Muscle of leg (tissue), 11 donors: ENCODE data around the gene FLRT1. TPM values are rescaled to one million over a fixed set of nuclear protein-coding genes. Genes with fewer than 3 reads are reported as not detected.

ENCODE experiments used
- DNase-seq: peaks from one replicate; pipeline ENCODE4 v3.0.0; 2013
- H3K27ac ChIP-seq: one replicate; pipeline ENCODE4 v1.5.1; 2013; ENCODE audit warnings: mild to moderate bottlenecking, low read length, control low read depth
- H3K27me3 ChIP-seq: one replicate; pipeline ENCODE4 v1.6.1; 2013; ENCODE audit warnings: low read length; ENCODE audit not compliant: control insufficient read depth, insufficient read depth
- H3K36me3 ChIP-seq: one replicate; pipeline ENCODE4 v1.6.1; 2013; ENCODE audit warnings: low read length; ENCODE audit not compliant: control insufficient read depth, insufficient read depth
- H3K4me1 ChIP-seq: one replicate; pipeline ENCODE4 v1.6.1; 2013; ENCODE audit warnings: low read length; ENCODE audit not compliant: control insufficient read depth, insufficient read depth
- H3K4me3 ChIP-seq: one replicate; pipeline ENCODE4 v1.5.1; 2013; ENCODE audit warnings: low read length, control low read depth
- H3K9me3 ChIP-seq: replicated peaks from 2 replicates; pipeline ENCODE4 v1.6.1; 2013; ENCODE audit warnings: low read depth, low read length; ENCODE audit not compliant: control insufficient read depth
- WGBS: methylation state at CpG from one replicate; pipeline ENCODE4 v1.1.5; 2013; ENCODE audit warnings: missing lambda C conversion rate; ENCODE audit not compliant: insufficient coverage; 5-methylcytosine and 5-hydroxymethylcytosine counted together
- polyA plus RNA-seq, 8 donors: library from polyadenylated mRNA; unstranded; fragments of 120-200 nt; gene quantifications; one replicate each; pipeline versions ENCODE4 v1.2.1 to v1.2.3, GENCODE V29; 2013; ENCODE audit warnings: inconsistent platforms in 1 of 8, low replicate concordance in 1 of 8; ENCODE audit not compliant: insufficient read length in 8 of 8, insufficient read depth in 1 of 8
- total RNA-seq: library from RNA; stranded (reverse); fragments of 120-200 nt; gene quantifications from one replicate; pipeline ENCODE4 v1.2.4, GENCODE V29; 2013

Gene FLRT1
- total and polyA plus RNA-seq, 9 donors = 1.2 to 6.2 (median 3.0) TPM

- H3K27ac ChIP-seq = no peak overlapping the region
- H3K9me3 ChIP-seq = no peaks in the 10 kb centered on the region
- peaks cover 16% of the 10 kb centered on the region for H3K27me3 ChIP-seq
- H3K4me3 ChIP-seq = no peak overlapping the region
- H3K36me3 ChIP-seq = no peaks in the 10 kb centered on the region
- H3K4me1 ChIP-seq = peaks cover 57% of the 10 kb centered on the region
- WGBS = 52% methylated on average over 6 of the region's 12 CpGs
- no peak for DNase-seq
Observed at GRCh38 chr11:64006398-64006797, 29.3 kb upstream of the FLRT1 start.

- no peaks in the 10 kb centered on the region for H3K9me3 ChIP-seq
- WGBS = 2% methylated on average over 24 of the region's 27 CpGs
- peaks cover 49% of the 10 kb centered on the region for H3K4me1 ChIP-seq
- DNase-seq = peak; percentile 71
- peaks cover 16% of the 10 kb centered on the region for H3K27me3 ChIP-seq
- peak overlapping the region; percentile 85 for H3K27ac ChIP-seq
- H3K36me3 ChIP-seq = no peaks in the 10 kb centered on the region
- peak overlapping the region; percentile 47 for H3K4me3 ChIP-seq
Observed at GRCh38 chr11:64007160-64007628, 28.5 kb upstream of the FLRT1 start.

GRCh38 chr11:64007629-64008282 is 28.0 kb upstream of the FLRT1 start:
- 3% methylated on average over 40 of the region's 40 CpGs for WGBS
- peaks cover 43% of the 10 kb centered on the region for H3K4me1 ChIP-seq
- peaks cover 16% of the 10 kb centered on the region for H3K27me3 ChIP-seq
- peak; percentile 86 for DNase-seq
- H3K4me3 ChIP-seq = peak overlapping the region; percentile 47
- no peaks in the 10 kb centered on the region for H3K36me3 ChIP-seq
- H3K9me3 ChIP-seq = no peaks in the 10 kb centered on the region
- H3K27ac ChIP-seq = peak overlapping the region; percentile 85

GRCh38 chr11:64008283-64008913 is 27.3 kb upstream of the FLRT1 start:
- Histone ChIP-seq H3K27me3 (peaks cover 15% of the 10 kb centered on the region), H3K9me3 (no peaks in the 10 kb centered on the region), H3K27ac (peak overlapping the region; percentile 85), H3K4me3 (peak overlapping the region; percentile 47), H3K4me1 (peaks cover 40% of the 10 kb centered on the region), H3K36me3 (no peaks in the 10 kb centered on the region)
- 77% methylated on average over 11 of the region's 26 CpGs for WGBS
- no peak for DNase-seq

GRCh38 chr11:64008914-64009633 is 26.7 kb upstream of the FLRT1 start:
- no peak overlapping the region for H3K4me3 ChIP-seq
- WGBS = 83% methylated on average over 9 of the region's 18 CpGs
- no peak overlapping the region for H3K27ac ChIP-seq
- peaks cover 35% of the 10 kb centered on the region for H3K4me1 ChIP-seq
- no peak for DNase-seq
- no peaks in the 10 kb centered on the region for H3K36me3 ChIP-seq
- H3K27me3 ChIP-seq = peaks cover 15% of the 10 kb centered on the region
- H3K9me3 ChIP-seq = no peaks in the 10 kb centered on the region

GRCh38 chr11:64009710-64010109 is 26.0 kb upstream of the FLRT1 start:
- peaks cover 15% of the 10 kb centered on the region for H3K27me3 ChIP-seq
- WGBS = 93% methylated on average over 8 of the region's 8 CpGs
- H3K4me3 ChIP-seq = no peak overlapping the region
- H3K4me1 ChIP-seq = peaks cover 30% of the 10 kb centered on the region
- no peaks in the 10 kb centered on the region for H3K36me3 ChIP-seq
- H3K9me3 ChIP-seq = no peaks in the 10 kb centered on the region
- no peak overlapping the region for H3K27ac ChIP-seq
- DNase-seq = no peak

GRCh38 chr11:64010783-64011182 is 24.9 kb upstream of the FLRT1 start:
- H3K4me3 ChIP-seq = no peak overlapping the region
- no peak overlapping the region for H3K27ac ChIP-seq
- WGBS = 92% methylated on average over 2 of the region's 2 CpGs
- H3K9me3 ChIP-seq = no peaks in the 10 kb centered on the region
- peaks cover 29% of the 10 kb centered on the region for H3K4me1 ChIP-seq
- H3K27me3 ChIP-seq = peaks cover 13% of the 10 kb centered on the region
- no peak for DNase-seq
- no peaks in the 10 kb centered on the region for H3K36me3 ChIP-seq

GRCh38 chr11:64011371-64011770 is 24.4 kb upstream of the FLRT1 start:
- H3K36me3 ChIP-seq = no peaks in the 10 kb centered on the region
- H3K27me3 ChIP-seq = peaks cover 13% of the 10 kb centered on the region
- DNase-seq = no peak
- H3K4me1 ChIP-seq = peaks cover 23% of the 10 kb centered on the region
- H3K27ac ChIP-seq = no peak overlapping the region
- H3K9me3 ChIP-seq = no peaks in the 10 kb centered on the region
- 86% methylated on average over 8 of the region's 8 CpGs for WGBS
- H3K4me3 ChIP-seq = no peak overlapping the region

GRCh38 chr11:64013141-64013896 is 22.4 kb upstream of the FLRT1 start:
- peaks cover 15% of the 10 kb centered on the region for H3K4me1 ChIP-seq
- H3K27me3 ChIP-seq = no peaks in the 10 kb centered on the region
- H3K27ac ChIP-seq = no peak overlapping the region
- H3K36me3 ChIP-seq = no peaks in the 10 kb centered on the region
- no peak for DNase-seq
- WGBS = 86% methylated on average over 16 of the region's 16 CpGs
- no peaks in the 10 kb centered on the region for H3K9me3 ChIP-seq
- no peak overlapping the region for H3K4me3 ChIP-seq

GRCh38 chr11:64014356-64014755 is 21.4 kb upstream of the FLRT1 start:
- WGBS = 64% methylated on average over 10 of the region's 11 CpGs
- H3K9me3 ChIP-seq = no peaks in the 10 kb centered on the region
- H3K27me3 ChIP-seq = no peaks in the 10 kb centered on the region
- H3K4me1 ChIP-seq = peaks cover 22% of the 10 kb centered on the region
- H3K36me3 ChIP-seq = no peaks in the 10 kb centered on the region
- H3K27ac ChIP-seq = no peak overlapping the region
- no peak for DNase-seq
- no peak overlapping the region for H3K4me3 ChIP-seq
